Gastroesophageal sphincter (tissue), 4 donors: ENCODE results near the gene HTR4. TPM values are rescaled to one million over a fixed set of nuclear protein-coding genes. Genes with fewer than 3 reads are reported as not detected.

Source experiments
- ATAC-seq: fragments of 150-250 bp; one replicate; pipeline ENCODE4 v1.9.1; 2016; ENCODE audit warnings: mild to moderate bottlenecking, moderate library complexity
- H3K27ac ChIP-seq, 4 donors: fragments of 200-600 bp; sonication (generic) in 3 of 4; 1 replicate in 3 of 4; 2 replicates in 1 of 4; pipeline ENCODE4 v1.5.1; 2016 to 2019
- H3K27me3 ChIP-seq: fragments of 200-600 bp; sonication (generic); one replicate; pipeline ENCODE4 v1.5.1; 2019
- H3K36me3 ChIP-seq, 2 donors: fragments of 200-600 bp; sonication (generic); one replicate each; pipeline ENCODE4 v1.5.1; 2019; ENCODE audit warnings: control low read depth in 1 of 2
- H3K4me1 ChIP-seq, 3 donors: fragments of 200-600 bp; sonication (generic); 1 replicate in 2 of 3; 2 replicates in 1 of 3; pipeline ENCODE4 v1.5.1; 2016 to 2019; ENCODE audit warnings: control low read depth in 2 of 3
- H3K4me3 ChIP-seq, 2 donors: fragments of 200-600 bp; sonication (generic); one replicate each; pipeline ENCODE4 v1.5.1; 2019; ENCODE audit warnings: mild to moderate bottlenecking in 1 of 2, moderate library complexity in 1 of 2
- H3K9me3 ChIP-seq, 3 donors: fragments of 200-600 bp; sonication (generic); one replicate each; pipeline ENCODE4 v1.5.1; 2017 to 2019; ENCODE audit warnings: control low read depth in 2 of 3
- CTCF ChIP-seq, 4 experiments: fragments of 200-600 bp in 2 of 4; fragments of 450-650 bp in 2 of 4; sonication (generic) in 1 of 4; IDR thresholded peaks; one replicate each; pipeline ENCODE4 v1.5.1; 2017 to 2019; ENCODE audit warnings: antibody characterized with exemption in 4 of 4, mild to moderate bottlenecking in 2 of 4, moderate library complexity in 2 of 4
- EP300 ChIP-seq: sonication (generic); formaldehyde crosslinking; IDR thresholded peaks from one replicate; pipeline ENCODE4 v1.6.1; 2017; ENCODE audit warnings: antibody characterized with exemption, mild to moderate bottlenecking
- POLR2A ChIP-seq, 2 donors: fragments of 450-650 bp; IDR thresholded peaks; one replicate each; pipeline ENCODE4 v1.6.1; 2017; ENCODE audit warnings: antibody characterized with exemption in 2 of 2, mild to moderate bottlenecking in 2 of 2, moderate library complexity in 1 of 2
- POLR2AphosphoS5 ChIP-seq: sonication (generic); formaldehyde crosslinking; IDR thresholded peaks from one replicate; pipeline ENCODE4 v1.6.1; 2017; ENCODE audit warnings: antibody characterized with exemption
- WGBS, 2 donors: methylation state at CpG; one replicate each; pipeline ENCODE4 v1.1.5; 2018; ENCODE audit warnings: low coverage in 1 of 2; 5-methylcytosine and 5-hydroxymethylcytosine counted together
- total RNA-seq, 4 donors: library from RNA; depleted of rRNA; stranded (reverse); fragments of >200 nt; gene quantifications; one replicate each; pipeline ENCODE4 v1.1.0, GENCODE V29; 2016

The HTR4 gene
- total RNA-seq, 4 donors from 2014 or later = 0.27 to 1.0 TPM; not detected in 2

GRCh38 chr5:148543727-148544126 is 110.6 kb downstream of the HTR4 start:
- TF ChIP-seq EP300 (no peak), POLR2AphosphoS5 (no peak), POLR2A (IDR thresholded peaks at IDR 0.05) (no peak), CTCF (IDR thresholded peaks at IDR 0.05) (no peak)
- Histone ChIP-seq H3K27ac (no peak overlapping the region), H3K9me3 (no peaks in the 10 kb centered on the region), H3K27me3 (no peaks in the 10 kb centered on the region), H3K36me3 (no peaks in the 10 kb centered on the region), H3K4me3 (no peak overlapping the region), H3K4me1 (no peaks in the 10 kb centered on the region)
- WGBS, 2 donors = 72% methylated on average over 2 of the region's 2 CpGs
- no peak for ATAC-seq

- no peak overlapping the region for H3K27ac ChIP-seq
- no peak for ATAC-seq
- no peaks in the 10 kb centered on the region for H3K9me3 ChIP-seq
- TF ChIP-seq EP300 (no peak), POLR2AphosphoS5 (no peak), POLR2A (IDR thresholded peaks at IDR 0.05) (no peak), CTCF (IDR thresholded peaks at IDR 0.05) (no peak)
- no peaks in the 10 kb centered on the region for H3K36me3 ChIP-seq
- H3K4me1 ChIP-seq = no peaks in the 10 kb centered on the region
- 67% methylated on average over 1 of the region's 1 CpG; no CpG with 5 or more reads in 1 of the 2 donors for WGBS, 2 donors
- no peaks in the 10 kb centered on the region for H3K27me3 ChIP-seq
- no peak overlapping the region for H3K4me3 ChIP-seq
These were observed 111.5 kb downstream of the HTR4 start for GRCh38 chr5:148542812-148543211.

- H3K4me1 ChIP-seq = no peaks in the 10 kb centered on the region
- H3K27me3 ChIP-seq = no peaks in the 10 kb centered on the region
- WGBS, 2 donors = 70 to 73% methylated on average over 3 to 6 of the region's 6 CpGs
- H3K36me3 ChIP-seq = no peaks in the 10 kb centered on the region
- no peak overlapping the region for H3K27ac ChIP-seq
- no peak for TF ChIP-seq POLR2A (IDR thresholded peaks at IDR 0.05)
- TF ChIP-seq POLR2AphosphoS5 = no peak
- no peak for TF ChIP-seq EP300
- TF ChIP-seq CTCF (IDR thresholded peaks at IDR 0.05) = no peak
- no peaks in the 10 kb centered on the region for H3K9me3 ChIP-seq
- no peak overlapping the region for H3K4me3 ChIP-seq
- no peak for ATAC-seq
These were observed 113.1 kb downstream of the HTR4 start for GRCh38 chr5:148541054-148541835.

GRCh38 chr5:148540647-148541046 is 113.7 kb downstream of the HTR4 start:
- TF ChIP-seq EP300 (no peak), CTCF (IDR thresholded peaks at IDR 0.05) (no peak), POLR2AphosphoS5 (no peak), POLR2A (IDR thresholded peaks at IDR 0.05) (no peak)
- Histone ChIP-seq H3K36me3 (no peaks in the 10 kb centered on the region), H3K4me1 (no peaks in the 10 kb centered on the region), H3K4me3 (no peak overlapping the region), H3K9me3 (peaks cover 0 to 4% (median 0%) of the 10 kb centered on the region in 3 donors), H3K27ac (no peak overlapping the region), H3K27me3 (no peaks in the 10 kb centered on the region)
- ATAC-seq = no peak
- 94% methylated on average over 1 of the region's 1 CpG; no CpG with 5 or more reads in 1 of the 2 donors for WGBS, 2 donors

DNA sequence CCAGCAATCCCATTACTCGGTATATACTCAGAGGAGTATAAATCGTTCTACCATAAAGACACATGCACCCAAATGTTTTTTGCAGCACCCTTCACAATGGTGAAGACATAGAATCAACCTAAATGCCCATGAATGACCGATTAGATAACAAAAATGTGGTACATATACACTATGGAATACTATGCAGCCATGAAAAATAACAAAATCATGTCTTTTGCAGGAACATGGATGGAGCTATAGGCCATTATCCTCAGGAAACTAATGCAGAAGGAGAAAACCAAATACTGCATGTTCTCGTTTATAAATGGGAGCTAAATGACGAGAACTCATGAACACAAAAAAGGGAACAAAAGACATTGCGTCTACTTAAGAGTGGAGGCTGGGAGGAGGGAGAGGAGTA is 114.5 kb downstream of the HTR4 start:
- Histone ChIP-seq H3K4me1 (no peaks in the 10 kb centered on the region), H3K9me3 (peaks cover 0 to 12% (median 0%) of the 10 kb centered on the region in 3 donors), H3K36me3 (no peaks in the 10 kb centered on the region), H3K4me3 (no peak overlapping the region), H3K27ac (no peak overlapping the region), H3K27me3 (no peaks in the 10 kb centered on the region)
- ATAC-seq = no peak
- 83 to 91% methylated on average over 6 of the region's 6 CpGs for WGBS, 2 donors
- TF ChIP-seq POLR2A (IDR thresholded peaks at IDR 0.05) = no peak
- no peak for TF ChIP-seq POLR2AphosphoS5
- no peak for TF ChIP-seq CTCF (IDR thresholded peaks at IDR 0.05)
- TF ChIP-seq EP300 = no peak
